ENCODE results near the gene ATP2A1.

Gene ATP2A1

DNA sequence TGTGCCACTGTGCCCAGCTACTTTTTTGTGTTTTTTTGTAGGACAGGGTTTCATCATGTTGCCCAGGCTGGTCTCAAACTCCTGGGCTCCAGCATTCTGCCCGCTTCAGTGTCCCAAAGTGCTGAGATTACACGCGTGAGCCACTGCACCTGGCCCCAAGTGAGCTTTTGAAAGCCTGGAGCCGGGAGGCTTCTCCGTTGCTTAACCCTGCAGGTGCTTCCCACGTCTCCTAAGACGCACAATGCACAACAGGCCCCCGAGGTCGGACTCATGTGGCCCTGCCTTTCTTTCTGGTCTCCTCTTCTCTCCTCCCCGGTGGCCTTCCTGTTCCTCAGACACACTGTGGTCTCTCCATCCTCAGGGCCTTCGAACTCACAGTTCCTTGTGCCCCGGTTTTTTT is 34.3 kb downstream of the ATP2A1 start:
- TF ChIP-seq, protein P1, sequence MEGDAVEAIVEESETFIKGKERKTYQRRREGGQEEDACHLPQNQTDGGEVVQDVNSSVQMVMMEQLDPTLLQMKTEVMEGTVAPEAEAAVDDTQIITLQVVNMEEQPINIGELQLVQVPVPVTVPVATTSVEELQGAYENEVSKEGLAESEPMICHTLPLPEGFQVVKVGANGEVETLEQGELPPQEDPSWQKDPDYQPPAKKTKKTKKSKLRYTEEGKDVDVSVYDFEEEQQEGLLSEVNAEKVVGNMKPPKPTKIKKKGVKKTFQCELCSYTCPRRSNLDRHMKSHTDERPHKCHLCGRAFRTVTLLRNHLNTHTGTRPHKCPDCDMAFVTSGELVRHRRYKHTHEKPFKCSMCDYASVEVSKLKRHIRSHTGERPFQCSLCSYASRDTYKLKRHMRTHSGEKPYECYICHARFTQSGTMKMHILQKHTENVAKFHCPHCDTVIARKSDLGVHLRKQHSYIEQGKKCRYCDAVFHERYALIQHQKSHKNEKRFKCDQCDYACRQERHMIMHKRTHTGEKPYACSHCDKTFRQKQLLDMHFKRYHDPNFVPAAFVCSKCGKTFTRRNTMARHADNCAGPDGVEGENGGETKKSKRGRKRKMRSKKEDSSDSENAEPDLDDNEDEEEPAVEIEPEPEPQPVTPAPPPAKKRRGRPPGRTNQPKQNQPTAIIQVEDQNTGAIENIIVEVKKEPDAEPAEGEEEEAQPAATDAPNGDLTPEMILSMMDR (conservative IDR thresholded peaks at IDR 0.05; ENCODE audit: low read length), result no peak
- no peak for DNase-seq (ENCODE audit: low read depth)
- no peak overlapping the region for H3K4me3 ChIP-seq (ENCODE audit: low read length)

DNA sequence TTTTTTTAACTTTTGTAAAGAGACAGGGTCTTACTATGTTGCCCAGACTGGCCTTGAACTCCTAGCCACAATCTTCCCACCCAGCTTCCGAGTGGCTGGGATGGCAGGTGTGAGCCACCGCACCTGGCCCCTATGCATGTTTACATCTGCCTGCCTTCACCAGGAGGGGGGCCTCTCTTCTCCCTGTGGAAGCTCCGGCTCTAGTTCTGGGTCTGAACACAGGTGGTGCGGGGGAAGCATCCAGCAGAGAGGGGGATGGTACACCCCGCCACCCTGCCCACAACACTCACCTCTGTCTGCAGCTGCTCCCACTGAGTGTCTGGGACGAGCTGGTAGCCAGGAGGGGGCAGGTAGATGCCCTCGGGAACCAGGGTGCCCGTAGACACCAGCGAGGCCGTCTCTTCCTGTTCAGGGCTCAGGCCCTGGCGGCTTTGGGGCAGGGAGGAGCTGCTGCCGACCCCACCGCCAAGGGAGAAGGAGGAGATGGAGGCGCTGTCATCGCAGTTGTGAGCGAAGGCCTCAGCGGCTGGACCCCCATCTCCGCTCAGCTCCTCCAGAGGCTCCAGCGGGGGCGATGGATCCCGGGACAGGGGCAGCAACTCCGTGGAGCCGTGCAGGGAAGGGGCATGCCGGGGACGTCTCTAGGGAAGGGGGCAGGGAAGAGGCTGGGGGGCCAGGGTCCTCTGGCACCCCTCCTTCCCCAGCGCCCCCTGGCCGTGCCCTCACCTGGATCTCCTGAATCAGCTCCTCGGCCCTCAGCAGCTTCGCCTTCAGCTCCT is 35.8 kb downstream of the ATP2A1 start:
- TF ChIP-seq, protein P1 (conservative IDR thresholded peaks at IDR 0.05; ENCODE audit: low read length), result no peak
- DNase-seq (ENCODE audit: low read depth), result no peak
- no peak overlapping the region for H3K4me3 ChIP-seq (ENCODE audit: low read length)

DNA sequence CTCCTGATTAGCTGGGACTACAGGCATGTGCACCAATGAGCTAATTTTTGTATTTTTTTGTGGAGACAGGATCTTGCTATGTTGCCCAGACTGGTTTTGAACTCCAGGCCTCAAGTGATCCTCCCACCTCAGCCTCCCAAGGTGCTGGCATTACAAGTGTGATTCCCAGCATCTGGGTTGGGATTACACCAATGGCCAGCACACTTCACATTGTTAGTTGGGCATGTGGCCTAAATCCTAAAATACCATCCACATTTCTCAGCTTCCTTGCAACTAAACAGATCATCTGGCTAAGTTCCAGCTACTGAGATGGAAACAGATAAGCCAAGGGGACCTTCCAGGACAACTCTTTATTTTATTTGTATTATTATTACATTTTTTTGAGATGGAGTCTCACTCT is 36.9 kb downstream of the ATP2A1 start:
- no peak overlapping the region for H3K4me3 ChIP-seq (ENCODE audit: low read length)
- TF ChIP-seq, protein P1 (conservative IDR thresholded peaks at IDR 0.05; ENCODE audit: low read length), result no peak
- peak; percentile 72 for DNase-seq (ENCODE audit: low read depth)

DNA sequence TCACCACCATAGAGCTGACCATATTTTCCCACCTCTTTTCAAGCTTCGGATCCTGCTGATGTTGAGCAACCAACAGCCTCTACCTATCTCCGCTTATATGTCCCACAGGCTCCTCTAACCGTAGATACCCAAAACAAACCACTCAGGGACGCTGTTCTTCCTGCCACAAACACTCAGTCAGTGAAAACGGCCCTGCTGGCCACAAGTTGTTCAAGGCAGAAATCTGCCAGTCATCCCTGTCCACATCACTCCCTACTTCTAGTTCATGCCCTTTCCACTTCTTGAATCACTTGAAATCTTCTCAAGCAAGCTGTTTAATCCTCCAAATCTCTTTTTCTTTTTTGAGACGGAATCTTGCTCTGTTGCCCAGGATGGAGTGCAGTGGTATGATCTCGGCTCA is 38.8 kb downstream of the ATP2A1 start:
- DNase-seq (ENCODE audit: low read depth), result no peak
- TF ChIP-seq, protein P1 (conservative IDR thresholded peaks at IDR 0.05; ENCODE audit: low read length), result no peak
- no peak overlapping the region for H3K4me3 ChIP-seq (ENCODE audit: low read length)

DNA sequence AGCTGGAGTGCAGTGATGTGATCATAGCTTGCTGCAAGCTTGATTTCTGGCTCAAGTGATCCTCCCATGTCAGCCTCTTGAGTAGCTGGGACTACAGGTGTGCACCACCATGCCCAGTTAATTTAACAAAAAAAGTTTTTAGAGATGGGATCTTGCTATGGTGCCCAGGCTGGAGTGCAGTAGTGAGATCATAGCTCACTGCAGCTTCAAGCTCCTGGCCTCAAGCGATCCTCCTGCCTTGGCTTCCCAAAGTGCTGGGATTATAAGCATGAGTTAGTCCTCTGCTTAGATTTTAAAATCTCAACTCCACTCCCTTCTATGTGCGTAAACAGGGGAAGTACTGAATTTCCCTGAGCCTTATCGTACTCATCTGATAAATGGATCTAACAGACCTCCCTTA is 40.4 kb downstream of the ATP2A1 start:
- TF ChIP-seq, protein P1 (conservative IDR thresholded peaks at IDR 0.05; ENCODE audit: low read length), result no peak
- no peak for DNase-seq (ENCODE audit: low read depth)
- H3K4me3 ChIP-seq (ENCODE audit: low read length), result no peak overlapping the region

DNA sequence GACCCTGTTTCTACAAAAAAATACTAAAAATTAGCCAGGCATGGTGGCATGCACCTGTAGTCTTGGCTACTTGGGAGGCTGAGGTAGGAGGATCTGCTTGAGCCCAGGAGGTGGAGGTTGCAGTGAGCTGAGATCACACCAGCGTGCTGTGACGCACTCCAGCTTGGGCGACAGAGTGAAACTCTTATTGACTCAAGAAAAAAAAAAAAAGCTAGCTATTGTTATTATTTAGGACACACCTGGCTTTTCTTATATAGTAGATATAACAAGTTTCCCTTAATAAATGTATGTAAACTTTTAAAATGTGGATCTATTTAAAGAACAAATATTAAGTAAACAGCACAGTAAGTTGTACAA is 44.9 kb downstream of the ATP2A1 start:
- no peak overlapping the region for H3K4me3 ChIP-seq (ENCODE audit: low read length)
- DNase-seq (ENCODE audit: low read depth), result no peak
- TF ChIP-seq, protein P1 (conservative IDR thresholded peaks at IDR 0.05; ENCODE audit: low read length), result no peak

DNA sequence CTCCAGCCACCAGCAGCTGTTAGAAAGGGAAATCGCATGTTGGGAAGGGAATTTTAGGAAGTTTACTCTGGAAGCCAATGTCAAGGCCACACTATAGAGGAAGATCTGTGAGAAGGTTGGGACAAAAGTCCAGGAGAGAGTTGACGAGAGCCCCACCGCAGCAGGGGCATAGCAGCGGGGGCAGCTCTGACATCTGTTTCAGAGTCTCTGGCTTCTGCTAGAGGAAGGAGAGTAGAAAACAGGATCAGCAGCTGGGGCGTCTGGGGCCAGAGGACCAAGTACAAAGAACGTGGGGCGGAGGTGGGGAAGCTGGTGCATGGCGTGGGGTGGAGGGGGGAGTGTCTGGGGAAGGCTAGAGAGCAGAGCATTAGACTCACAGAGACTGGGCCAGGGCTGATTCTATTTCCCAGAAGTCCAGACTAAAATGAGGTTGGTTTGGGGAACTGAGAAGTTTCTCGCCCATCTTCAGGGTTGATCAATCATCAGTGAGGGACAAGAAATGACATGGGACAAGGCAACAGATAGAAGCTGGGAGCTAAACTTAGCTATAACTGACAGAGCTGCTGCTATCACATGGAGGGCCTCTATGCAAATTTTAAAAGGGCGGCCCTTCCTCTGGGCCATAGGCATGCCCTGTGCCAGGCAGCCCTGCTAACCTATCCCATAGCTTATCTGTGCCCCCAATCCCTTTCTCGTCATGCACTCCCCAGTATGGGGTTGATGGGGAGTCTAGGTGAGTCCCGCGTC is 45.5 kb downstream of the ATP2A1 start:
- TF ChIP-seq, protein P1 (conservative IDR thresholded peaks at IDR 0.05; ENCODE audit: low read length), result no peak
- H3K4me3 ChIP-seq (ENCODE audit: low read length), result peak overlapping the region; percentile 83
- DNase-seq (ENCODE audit: low read depth), result no peak

Data from AG10803 (cell line).